Body of pancreas (tissue), 4 donors: Measurements from ENCODE around the gene DGKI.

Source experiments
- POLR2A ChIP-seq, 3 donors: fragments of 450-650 bp; IDR thresholded peaks; one replicate each; pipeline ENCODE4 v1.6.1; 2016; ENCODE audit warnings: antibody characterized with exemption in 3 of 3, mild to moderate bottlenecking in 2 of 3
- TF ChIP-seq, protein P1 (sequence below), 7 experiments: fragments of 450-650 bp in 4 of 7; fragments of 200-600 bp in 3 of 7; sonication (generic) in 3 of 7; IDR thresholded peaks; one replicate each; pipeline ENCODE4 v1.5.1; 2016 to 2019; ENCODE audit warnings: antibody characterized with exemption in 7 of 7

DNA sequence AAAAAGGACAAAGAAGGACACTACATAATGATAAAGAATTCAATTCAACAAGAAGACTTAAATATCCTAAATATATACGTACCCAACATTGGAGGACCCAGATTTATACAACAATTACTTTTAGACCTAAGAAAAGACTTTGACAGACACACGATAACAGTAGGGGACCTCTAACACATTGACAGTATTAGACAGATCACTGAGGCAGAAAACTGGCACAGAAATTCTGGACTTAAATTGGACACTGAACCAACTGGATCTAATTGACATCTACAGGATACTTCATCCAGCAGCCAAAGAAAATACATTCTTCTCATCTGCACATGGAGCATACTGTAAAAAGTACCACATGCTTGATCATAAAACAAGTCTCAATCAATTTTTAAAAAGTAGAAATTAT, 103.8 kb downstream of the DGKI start:
- TF ChIP-seq, protein P1, sequence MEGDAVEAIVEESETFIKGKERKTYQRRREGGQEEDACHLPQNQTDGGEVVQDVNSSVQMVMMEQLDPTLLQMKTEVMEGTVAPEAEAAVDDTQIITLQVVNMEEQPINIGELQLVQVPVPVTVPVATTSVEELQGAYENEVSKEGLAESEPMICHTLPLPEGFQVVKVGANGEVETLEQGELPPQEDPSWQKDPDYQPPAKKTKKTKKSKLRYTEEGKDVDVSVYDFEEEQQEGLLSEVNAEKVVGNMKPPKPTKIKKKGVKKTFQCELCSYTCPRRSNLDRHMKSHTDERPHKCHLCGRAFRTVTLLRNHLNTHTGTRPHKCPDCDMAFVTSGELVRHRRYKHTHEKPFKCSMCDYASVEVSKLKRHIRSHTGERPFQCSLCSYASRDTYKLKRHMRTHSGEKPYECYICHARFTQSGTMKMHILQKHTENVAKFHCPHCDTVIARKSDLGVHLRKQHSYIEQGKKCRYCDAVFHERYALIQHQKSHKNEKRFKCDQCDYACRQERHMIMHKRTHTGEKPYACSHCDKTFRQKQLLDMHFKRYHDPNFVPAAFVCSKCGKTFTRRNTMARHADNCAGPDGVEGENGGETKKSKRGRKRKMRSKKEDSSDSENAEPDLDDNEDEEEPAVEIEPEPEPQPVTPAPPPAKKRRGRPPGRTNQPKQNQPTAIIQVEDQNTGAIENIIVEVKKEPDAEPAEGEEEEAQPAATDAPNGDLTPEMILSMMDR (IDR thresholded peaks at IDR 0.05), result no peak
- TF ChIP-seq POLR2A (IDR thresholded peaks at IDR 0.05), result no peak
